A549 (cell line): ENCODE data around the gene RAB1B.

Experiments used
- MAZ ChIP-seq: fragments of 150-350 bp; IDR thresholded peaks from 2 replicates; pipeline ENCODE4 v1.6.1; 2014; ENCODE audit warnings: antibody characterized with exemption, low read depth, low read length, borderline replicate concordance
- POLR2A ChIP-seq: IDR thresholded peaks from 2 replicates; pipeline ENCODE4 v1.6.1; 2012; ENCODE audit warnings: mild to moderate bottlenecking, low read length
- TF ChIP-seq, protein P1 (sequence below): fragments of >200 bp; sonication (Bioruptor Twin); formaldehyde crosslinking; IDR thresholded peaks from 3 replicates; pipeline ENCODE4 v1.5.1; 2016

DNA sequence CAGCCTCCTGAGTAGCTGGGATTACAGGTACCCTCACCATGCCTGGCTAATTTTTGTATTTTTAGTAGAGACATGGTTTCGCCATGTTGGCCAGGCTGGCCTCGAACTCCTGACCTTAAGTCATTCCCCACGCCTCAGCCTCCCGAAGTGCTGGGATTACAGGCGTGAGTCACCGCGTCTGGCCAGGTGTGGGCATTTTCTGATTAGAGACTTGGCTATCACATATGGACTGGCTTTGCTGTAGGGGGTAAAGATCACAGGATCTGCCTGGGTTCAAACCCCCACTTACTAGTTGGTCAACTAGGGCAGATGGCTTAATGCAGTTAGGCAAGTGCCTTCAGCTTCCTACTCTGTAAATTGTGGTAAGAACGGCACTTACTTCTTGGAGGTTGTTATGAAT lies 41.9 kb downstream of the RAB1B start:
- TF ChIP-seq, protein P1, sequence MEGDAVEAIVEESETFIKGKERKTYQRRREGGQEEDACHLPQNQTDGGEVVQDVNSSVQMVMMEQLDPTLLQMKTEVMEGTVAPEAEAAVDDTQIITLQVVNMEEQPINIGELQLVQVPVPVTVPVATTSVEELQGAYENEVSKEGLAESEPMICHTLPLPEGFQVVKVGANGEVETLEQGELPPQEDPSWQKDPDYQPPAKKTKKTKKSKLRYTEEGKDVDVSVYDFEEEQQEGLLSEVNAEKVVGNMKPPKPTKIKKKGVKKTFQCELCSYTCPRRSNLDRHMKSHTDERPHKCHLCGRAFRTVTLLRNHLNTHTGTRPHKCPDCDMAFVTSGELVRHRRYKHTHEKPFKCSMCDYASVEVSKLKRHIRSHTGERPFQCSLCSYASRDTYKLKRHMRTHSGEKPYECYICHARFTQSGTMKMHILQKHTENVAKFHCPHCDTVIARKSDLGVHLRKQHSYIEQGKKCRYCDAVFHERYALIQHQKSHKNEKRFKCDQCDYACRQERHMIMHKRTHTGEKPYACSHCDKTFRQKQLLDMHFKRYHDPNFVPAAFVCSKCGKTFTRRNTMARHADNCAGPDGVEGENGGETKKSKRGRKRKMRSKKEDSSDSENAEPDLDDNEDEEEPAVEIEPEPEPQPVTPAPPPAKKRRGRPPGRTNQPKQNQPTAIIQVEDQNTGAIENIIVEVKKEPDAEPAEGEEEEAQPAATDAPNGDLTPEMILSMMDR, result no peak
- TF ChIP-seq POLR2A, result no peak
- no peak for TF ChIP-seq MAZ
